Hematopoietic multipotent progenitor cell treated with erythropoietin and hydrocortisone succinate and interleukin-3 and kit ligand, for 8 days (in vitro differentiated cells): Measurements from ENCODE around the gene STXBP1.

Experiments used
- DNase-seq: peaks from one replicate; pipeline ENCODE4 v3.0.0-alpha.2; 2015

Gene STXBP1

DNA sequence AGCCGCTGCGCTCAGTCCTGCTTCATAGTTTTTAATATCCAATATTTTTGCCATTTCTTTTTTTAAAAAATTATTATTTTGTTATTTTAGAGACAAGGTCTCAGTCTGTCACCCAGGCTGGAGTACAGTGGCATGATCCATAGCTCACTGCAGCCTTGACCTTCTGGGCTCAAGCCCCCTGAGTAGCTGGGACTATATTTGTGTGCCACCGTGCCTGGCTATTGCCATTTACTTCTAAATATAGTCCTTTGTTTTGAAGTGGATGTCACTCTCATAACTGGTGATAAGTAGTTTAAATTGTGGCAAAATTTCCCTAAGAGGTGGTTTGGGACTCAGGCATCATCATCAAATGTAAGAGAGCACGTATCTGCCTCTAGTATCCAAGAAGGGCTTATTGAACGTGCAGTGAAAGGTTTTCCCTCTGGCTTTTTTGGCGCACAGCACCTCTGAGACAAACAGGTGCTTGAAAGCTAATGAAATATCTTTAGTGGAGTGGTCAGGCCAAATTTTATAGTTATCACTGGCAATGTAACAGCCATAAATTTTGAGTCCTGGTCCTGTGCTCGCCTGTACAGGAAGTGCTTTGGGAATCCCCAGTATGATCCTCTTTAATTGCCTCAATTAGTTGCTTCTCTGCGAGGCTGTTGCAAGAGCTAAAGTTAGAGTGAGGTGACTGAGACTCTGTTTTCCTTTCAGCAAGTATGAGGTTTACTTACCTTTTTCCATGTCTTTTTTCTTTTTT, 14.8 kb downstream of the STXBP1 start:
- DNase-seq: no peak

DNA sequence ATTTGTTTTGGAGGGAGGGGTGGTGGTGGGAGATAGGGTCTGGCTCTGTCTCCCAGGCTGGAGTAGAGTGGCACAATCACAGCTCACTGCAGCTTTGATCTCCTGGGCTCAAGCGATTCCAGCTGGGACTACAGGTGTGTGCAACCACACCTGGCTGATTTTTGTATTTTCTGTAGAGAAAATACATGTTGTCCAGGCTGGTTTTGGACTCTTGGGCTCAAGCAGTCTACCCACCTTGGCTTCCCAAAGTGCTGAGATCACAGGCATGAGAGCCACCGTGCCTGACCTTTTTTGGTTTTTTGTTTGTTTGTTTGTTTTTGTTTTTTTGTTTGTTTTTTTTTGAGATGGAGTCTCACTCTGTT, 15.4 kb downstream of the STXBP1 start:
- DNase-seq: no peak

DNA sequence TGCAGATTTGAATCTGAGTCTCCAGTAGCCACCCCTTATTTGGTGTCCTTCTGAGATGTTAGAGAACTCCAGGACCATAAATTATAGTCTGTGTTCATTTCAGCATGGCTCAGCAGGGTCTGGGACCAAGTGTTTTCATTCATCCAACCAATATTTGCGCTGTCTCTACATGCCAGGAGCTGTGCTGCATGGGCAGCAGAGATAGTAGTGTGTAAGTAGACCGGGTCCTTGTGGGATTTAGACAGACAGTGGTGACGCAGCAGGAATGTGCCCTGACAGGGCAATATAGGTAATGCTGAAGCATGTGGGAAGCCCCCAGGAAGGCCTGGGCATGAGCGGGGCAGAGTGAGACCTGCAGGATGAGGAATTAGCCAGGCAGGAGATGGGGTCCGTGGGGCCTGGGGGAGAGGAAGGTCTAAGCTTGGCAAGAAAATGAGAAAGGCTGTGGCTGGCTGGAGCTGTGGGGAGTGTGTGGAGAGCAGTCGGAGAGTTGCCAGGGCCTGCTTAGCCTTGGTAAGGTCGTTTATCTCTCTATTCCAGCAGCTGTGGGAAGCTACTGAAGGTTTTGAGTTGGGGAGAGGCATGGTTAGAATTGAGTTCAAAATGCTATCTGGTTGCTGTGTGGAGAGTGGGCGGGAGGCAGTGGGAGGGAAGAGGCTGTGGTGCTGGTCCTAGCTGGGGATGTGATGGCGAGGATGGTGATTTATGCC, 16.8 kb downstream of the STXBP1 start:
- peak; percentile 95 for DNase-seq

DNA sequence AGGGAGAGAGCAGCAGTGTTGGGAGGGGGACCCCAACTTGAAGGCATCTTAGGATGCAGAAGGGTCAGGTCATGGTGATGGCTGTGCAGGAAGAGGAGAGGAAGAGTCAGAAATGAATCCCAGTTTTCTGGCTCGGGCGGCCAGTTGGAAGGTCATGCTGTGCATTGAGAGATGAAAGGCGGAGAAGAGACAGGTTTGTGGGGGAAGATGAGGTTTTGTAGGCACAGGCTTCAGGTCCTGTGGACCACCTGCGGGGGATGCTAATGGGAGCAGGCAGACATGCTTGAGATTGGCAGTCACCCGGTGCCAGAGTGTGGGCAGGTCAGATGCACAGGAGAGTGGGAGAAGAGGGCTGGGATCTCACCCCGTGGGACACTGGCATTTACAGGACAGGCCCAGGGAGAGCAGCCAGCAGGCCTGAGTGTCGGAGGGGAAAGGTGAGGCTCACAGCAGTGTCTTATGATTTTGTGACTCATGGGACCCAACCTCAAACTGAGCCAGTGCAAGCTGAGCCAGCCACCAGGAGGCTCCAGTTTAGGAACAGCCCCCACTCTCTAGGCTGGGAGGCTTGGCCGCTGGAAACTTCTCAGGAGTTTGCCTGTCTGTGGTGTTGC, 17.5 kb downstream of the STXBP1 start:
- no peak for DNase-seq

DNA sequence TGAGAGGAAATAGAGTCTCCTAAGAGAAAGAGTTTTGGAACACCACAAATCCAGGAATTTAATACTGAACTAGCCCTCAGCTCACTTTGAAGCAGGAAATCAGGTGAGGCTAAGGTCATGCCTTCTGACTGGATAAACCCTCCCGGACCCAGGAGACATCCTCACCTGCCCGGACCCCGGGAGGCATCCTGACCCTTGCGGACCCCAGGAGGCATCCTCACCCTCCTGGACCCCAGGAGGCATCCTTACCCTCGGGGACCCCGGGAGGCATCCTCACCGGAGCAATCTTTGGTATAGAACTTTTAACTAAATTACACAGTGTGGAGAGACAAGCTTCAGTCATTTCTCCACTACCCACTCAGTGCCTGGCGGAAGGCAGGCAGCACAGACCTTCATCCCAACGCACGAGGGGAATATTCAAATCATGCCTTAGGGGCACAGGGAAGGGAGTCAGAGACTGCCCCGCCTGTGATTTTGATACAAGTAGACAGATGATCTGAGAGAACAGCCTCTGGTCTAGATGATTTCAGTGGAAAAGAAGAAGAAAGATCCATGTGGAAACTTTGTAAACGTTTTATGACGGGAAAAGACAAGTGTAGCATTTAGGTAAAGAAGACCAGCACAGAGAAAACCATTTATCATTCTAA, 21.3 kb downstream of the STXBP1 start:
- DNase-seq: no peak

DNA sequence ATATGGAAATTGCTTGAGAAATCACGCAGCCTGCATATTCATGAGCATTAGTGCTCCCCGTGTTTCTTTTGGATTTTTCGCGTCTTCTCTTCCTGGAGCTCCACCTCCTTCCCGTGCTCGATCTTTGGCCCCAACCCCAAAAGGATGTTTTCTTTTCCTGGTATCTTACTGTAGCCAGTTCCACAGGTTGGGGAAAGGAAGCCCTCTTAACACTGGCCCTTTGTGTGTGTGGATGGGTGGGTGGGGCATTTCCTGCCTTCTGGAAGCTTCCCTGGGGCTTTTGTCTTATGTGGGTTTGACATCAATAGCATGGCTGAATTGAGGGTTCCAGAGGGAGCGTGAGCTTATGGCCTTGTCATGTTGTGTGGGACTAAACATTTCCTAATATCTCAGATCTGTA, 21.9 kb downstream of the STXBP1 start:
- DNase-seq: no peak

DNA sequence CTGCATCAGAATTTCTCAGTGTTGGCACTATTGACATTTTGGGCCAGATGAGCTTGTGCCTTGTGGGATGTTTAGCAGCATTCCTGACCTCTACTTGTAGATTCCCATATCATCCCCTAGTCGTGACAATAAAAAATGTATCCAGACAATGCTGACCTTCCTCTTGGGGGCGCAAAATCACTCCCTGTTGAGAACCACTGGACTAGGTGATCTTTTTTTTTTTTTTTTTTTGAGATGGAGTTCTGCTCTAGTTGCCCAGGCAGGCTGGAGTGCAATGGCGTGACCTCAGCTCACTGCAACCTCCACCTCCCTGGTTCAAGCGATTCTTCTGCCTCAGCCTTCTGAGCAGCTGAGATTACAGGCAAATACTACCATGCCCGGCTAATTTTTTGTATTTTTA, 22.6 kb downstream of the STXBP1 start:
- peak; percentile 31 for DNase-seq

DNA sequence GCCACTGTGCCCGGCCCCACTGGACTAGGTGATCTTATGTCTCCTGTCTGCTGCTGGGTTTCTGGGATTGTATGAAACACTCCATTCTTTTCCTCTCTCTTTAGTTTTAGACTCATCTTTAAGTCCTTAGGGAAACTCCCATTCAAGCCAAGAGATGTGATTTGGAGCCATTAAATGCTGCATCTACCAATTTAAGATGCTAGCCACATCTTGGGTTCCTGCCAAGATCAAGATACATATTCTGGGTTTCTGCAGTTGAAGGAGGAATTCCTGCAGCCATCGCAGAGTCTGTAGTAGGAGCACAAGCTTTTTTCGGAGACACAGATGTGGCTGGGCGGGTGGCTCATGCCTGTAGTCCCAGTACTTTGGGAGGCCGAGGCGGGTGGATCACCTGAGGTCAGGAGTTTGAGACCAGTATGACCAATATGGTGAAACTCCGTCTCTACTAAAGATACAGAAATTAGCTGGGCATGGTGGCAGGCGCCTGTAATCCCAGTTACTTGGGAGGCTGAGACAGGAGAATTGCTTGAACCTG, 23.2 kb downstream of the STXBP1 start:
- DNase-seq: no peak

DNA sequence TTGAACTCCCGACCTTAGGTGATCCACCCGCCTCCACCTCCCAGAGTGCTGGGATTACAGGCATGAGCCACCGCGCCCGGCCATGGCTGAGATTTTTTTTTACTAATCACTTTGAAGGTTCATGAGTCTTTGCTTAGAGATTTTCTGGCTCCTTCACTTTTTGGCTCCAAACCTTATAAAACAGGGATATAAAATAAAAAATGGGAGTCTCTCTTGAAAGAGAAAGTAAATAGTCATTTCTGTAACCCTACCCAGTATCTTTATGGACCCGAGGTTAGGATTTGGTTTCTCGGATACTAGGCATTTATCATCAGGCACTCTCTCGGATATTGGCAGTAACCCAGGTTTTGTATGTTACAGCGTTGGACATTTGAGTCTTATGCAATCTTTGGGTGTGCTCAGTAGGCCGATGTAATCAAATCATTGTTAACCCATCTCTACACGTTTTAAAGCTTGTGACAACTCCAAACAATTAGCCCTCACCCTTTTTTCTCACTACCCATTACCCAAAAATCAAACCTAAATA, 25.3 kb downstream of the STXBP1 start:
- peak; percentile 48 for DNase-seq

DNA sequence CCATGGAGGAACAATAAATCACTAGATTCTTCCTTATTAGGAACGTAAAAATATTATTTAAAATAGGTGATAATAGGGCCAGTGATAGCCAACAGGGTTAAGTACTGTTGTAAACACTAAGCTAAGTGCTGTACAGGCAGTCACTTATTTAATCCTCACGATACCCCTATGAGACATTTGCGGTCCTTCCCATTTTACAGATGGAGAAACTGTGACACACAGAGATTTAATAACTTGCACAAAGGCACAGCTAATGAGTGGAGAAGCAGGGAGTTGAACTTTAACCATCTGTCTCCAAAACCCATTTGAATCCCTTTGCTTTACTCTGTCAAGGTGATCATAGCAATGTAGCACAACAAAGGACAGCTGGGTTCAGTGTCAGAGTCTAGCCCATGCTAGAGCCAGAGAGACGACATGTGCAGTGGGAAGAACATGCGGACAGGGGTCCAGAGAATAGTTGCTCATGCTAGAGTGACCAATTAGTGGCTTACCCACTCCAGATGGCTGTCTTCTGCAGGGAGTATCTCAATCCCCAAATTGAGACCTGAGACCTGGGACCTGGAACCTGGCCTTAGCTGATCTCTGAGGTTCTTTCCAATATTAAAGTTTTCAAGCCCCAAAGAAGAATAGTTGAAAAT, 28.9 kb downstream of the STXBP1 start:
- no peak for DNase-seq

DNA sequence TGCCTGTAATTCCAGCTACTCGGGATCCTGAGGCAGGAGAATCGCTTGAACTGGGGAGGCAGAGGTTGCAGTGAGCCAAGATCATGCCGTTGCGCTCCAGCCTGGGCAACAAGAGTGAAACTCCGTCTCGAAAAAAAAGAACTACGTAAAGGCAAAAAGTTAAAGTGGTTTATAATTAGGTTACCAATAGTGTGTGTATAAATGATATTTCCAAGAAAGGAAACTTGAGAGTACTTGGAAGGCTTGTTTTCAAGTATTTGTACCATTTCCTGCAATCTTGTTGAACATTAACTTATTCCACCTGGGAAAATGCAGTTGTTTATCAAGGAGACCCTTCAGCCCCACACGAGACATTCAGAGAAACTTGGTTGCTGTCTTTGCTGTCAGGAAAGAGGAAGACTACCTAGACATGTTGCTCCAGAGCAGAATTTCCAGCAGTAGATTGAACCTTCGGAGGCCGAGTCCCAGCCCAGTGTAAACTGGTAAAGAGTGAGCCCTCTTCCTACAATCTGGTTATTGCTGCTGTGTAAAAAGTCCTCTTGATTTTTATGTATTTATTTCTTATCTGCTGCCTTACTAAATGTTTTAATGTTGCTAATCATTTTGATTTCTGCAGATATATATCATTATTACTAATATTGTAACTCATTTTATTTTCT, 30.1 kb downstream of the STXBP1 start:
- DNase-seq: no peak

DNA sequence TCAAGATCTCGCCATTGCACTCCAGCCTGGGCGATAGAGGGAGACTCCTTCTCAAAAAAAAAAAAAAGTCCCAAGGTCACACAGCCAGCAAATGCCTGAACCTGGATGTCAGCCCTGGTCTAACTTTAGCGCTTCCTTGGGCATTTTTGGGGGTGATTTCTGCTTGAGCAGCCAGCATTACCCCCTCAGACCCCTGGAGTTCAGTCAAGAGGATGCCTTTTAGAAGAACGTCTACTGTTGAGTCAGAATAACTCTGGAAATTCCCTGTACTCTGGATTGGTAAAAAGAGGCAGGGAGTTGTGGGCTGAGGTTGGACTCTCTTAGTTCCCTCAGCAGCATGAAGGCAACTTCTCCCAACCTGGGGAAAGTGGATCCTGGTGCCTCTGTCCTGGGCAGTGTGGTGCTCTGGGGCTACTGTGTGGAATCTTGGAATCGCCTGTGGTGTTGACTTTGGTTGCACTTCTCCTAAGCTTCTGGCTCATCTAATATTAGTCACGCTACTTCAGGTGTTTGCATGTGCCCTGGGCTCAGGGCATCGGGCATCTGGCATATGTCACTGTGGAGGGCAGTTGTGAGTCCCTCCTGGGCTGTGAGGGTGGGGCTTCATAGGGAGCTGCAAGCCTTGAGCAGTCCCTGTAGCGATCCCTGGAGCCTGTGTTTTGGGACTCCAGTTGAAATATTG, 32.2 kb downstream of the STXBP1 start:
- DNase-seq: no peak

DNA sequence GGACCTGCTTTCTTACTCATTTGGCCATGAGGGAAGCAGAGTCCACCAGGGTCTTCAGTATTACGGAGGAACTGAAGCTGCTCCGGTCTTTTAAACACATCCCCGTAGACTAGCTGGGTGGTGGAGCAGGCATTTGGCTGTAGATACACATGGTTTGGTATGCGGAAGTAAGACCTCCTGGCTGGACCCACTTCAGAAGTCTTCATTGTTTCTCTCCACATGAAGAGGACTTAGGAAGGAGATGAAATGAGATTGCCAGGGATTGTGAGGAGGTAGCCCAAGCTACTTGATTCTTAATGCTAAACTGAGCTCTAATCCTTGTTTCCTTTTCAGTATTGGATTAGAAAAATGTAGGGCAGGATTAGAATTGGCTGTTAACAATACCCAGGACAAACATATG, 32.9 kb downstream of the STXBP1 start:
- no peak for DNase-seq

DNA sequence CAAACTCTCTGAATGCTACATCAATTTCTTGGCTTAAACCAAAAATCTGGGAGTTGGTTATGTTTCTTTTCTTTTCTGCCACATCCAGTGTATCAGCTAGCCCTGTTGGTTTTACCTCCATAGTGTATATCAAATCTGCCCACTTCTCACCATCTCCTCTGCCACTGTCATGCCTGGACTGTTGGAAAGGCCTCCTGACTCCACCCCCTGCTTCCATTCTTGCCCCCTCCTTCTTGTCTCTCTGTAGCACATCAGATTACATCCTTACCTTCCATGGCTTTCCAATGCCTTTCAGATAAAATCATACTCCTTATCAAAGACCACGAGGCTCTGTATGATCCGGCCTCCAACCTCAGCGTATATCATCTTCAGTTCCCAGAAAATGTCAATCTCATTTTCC, 35.4 kb downstream of the STXBP1 start:
- DNase-seq: no peak

DNA sequence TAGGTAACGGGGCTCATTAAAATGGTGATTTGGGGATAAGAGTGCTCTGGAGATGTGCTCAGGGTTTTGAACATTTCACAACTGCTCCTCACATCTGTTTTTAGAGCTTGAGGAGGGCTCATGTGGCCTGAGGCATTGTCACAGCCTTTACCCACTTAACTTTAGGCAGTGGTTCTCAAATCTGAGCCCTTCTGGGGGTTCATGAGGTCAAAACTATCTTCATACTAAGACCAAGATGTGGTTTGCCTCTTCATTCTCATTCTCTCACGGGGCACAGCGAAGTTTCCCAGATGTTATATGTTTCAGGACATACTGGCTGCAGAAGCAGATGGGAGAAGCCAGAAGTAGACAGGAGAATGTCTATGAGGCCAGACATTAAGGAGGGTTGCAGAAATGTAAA, 38.4 kb downstream of the STXBP1 start:
- no peak for DNase-seq

DNA sequence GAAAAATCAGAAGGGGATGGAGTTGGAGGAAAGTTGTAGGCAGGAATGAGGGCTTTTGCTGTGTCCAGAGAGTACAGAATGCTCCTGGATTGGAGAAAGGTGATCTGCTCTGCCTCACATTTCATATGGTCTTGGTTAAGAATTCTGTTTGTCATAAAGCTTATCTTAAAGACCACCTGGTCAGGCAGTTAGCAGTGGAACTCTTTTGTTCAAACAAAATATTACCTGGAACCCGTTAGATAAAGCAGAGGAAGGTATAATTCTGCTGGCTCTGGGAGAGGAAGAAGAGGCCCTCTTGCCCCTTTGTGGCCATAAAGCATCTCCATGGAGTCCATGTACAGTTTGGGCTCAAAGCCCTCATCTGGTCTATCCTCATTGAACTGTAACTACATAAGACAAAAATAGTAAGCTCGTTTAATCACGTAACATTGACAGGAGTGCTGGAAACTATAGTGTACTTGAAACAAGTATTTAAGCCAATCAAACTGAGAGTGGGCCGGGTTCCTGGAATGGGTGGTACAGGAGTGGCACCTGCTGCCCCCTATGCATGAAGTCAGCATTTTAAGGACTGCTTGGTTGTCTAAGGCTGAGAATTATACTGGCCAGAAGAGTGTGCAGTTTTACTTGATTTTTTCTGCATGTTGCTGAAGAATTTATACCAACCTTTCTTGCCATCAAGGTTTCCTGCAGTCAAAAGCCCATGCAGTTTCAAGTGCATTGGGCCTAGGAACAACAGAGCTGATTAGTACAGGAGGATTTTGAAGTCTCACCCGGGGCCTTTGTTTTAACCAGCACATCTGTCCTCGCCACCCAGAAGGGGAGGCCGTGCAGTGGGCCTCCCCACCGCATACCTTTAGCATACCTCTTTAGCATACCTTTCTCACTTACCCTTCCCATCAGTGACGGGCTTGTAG, 39.9 kb downstream of the STXBP1 start:
- peak; percentile 69 for DNase-seq

DNA sequence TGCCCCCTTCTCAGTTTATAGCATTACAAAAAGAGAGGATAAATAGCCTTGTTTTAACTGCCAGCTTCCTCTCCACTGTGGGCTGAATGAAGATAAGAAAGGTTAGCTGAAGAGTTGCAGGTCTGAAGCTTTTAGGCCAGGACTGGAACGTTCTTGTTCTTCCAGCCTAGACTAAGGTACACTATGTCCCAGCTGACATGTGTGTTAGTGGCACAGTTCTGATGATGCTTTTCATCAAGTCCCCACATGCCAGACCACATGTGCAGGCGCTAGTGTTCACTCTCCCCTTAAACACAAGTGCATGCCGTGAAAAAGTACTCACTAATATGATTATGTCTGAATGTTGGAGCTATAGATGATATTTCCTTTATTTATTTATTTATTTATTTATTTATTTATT, 40.7 kb downstream of the STXBP1 start:
- peak; percentile 12 for DNase-seq

DNA sequence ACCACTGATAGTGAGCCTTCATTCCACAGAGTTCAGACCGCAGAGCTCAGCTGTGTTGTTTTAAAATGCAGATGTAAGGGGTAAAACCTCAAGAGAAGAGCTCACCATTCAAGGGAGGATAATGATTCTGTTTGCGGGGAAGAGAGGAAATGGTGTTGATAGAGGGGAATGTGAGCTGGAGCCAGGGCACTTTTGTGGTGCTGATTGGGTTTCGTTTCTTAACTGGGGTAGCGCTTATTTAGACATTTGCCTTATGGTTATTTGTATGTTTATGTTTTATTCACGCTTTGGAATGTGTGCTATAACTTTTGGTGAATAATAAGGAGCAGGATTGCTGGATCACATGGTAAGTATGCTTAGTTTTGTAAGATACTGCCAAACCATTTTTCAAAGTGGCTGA, 42.5 kb downstream of the STXBP1 start:
- DNase-seq: no peak

DNA sequence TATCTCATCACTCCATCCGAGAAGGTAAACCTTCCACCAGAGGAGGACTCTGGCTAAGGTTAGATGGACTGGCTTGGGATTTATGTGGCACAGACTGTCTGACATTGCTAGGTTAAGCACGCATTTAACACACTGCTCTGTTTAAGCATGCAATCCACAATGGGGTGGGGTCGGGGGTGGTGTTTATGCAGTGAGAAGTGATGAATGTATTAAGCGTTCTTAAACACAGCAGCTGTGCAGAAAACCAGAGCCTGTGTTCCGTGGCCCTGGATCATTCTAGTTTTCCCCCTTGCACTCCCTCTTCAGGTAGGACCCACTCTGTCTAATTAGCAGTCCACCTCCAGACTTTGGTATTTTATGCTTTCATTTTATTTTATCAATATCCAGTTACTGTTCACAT, 46.4 kb downstream of the STXBP1 start:
- no peak for DNase-seq
